Effector memory CD4-positive, alpha-beta T cell (primary cell): ENCODE results near the gene UBXN6.

Experiments
- DNase-seq, 3 donors: peaks; one replicate each; pipeline ENCODE4 v3.0.0-alpha.2; 2020
- H3K27ac ChIP-seq: 2 replicates; pipeline ENCODE4 v1.7.0; 2013; ENCODE audit warnings: mild to moderate bottlenecking, low read length, moderate library complexity; ENCODE audit not compliant: insufficient read depth, poor library complexity, severe bottlenecking
- H3K27me3 ChIP-seq: replicated peaks from 2 replicates; pipeline ENCODE4 v1.7.0; 2013; ENCODE audit warnings: mild to moderate bottlenecking, low read length; ENCODE audit not compliant: insufficient read depth, control insufficient read depth, poor library complexity, severe bottlenecking
- H3K36me3 ChIP-seq: 2 replicates; pipeline ENCODE4 v1.7.0; 2013; ENCODE audit warnings: mild to moderate bottlenecking, low read length, moderate library complexity; ENCODE audit not compliant: control insufficient read depth, insufficient read depth
- H3K4me1 ChIP-seq: 2 replicates; pipeline ENCODE4 v1.7.0; 2013; ENCODE audit warnings: low read length, mild to moderate bottlenecking; ENCODE audit not compliant: control insufficient read depth, insufficient read depth, poor library complexity, severe bottlenecking
- H3K4me3 ChIP-seq: 2 replicates; pipeline ENCODE4 v1.7.0; 2013; ENCODE audit warnings: low read length, low read depth, mild to moderate bottlenecking; ENCODE audit not compliant: insufficient read depth, poor library complexity, severe bottlenecking
- H3K9me3 ChIP-seq: 2 replicates; pipeline ENCODE4 v1.7.0; 2013; ENCODE audit warnings: mild to moderate bottlenecking, low read length, moderate library complexity; ENCODE audit not compliant: control insufficient read depth

UBXN6 gene

DNA sequence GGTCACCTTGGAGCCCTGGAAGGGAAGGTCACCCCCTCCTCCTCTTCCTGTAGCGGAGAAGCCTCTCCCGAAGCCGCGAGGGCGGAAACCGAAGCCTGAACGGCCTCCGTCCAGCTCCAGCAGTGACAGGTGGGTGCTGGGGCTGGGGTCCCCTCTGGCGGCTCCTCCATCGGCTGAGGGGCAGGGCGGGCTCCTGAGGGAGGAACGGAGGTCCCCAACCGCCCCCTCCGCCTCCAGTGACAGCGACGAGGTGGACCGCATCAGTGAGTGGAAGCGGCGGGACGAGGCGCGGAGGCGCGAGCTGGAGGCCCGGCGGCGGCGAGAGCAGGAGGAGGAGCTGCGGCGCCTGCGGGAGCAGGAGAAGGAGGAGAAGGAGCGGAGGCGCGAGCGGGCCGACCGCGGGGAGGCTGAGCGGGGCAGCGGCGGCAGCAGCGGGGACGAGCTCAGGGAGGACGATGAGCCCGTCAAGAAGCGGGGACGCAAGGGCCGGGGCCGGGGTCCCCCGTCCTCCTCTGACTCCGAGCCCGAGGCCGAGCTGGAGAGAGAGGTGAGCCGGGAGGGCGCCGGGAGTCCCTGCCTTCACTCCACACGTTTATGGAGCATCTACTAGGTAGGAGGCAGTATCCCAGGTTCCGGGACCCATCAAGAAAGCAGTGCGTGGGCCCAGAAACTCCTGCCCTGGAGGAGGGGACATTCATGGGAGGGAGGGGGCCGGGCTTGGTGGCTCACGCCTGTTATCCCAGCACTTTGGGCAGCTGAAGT is 36.5 kb upstream of the UBXN6 start:
- H3K9me3 ChIP-seq, result no peaks in the 10 kb centered on the region
- no peak for DNase-seq
- no peak overlapping the region for H3K27ac ChIP-seq
- H3K4me1 ChIP-seq, result no peaks in the 10 kb centered on the region
- no peak overlapping the region for H3K4me3 ChIP-seq
- H3K27me3 ChIP-seq, result no peaks in the 10 kb centered on the region
- peaks cover 61% of the 10 kb centered on the region for H3K36me3 ChIP-seq

DNA sequence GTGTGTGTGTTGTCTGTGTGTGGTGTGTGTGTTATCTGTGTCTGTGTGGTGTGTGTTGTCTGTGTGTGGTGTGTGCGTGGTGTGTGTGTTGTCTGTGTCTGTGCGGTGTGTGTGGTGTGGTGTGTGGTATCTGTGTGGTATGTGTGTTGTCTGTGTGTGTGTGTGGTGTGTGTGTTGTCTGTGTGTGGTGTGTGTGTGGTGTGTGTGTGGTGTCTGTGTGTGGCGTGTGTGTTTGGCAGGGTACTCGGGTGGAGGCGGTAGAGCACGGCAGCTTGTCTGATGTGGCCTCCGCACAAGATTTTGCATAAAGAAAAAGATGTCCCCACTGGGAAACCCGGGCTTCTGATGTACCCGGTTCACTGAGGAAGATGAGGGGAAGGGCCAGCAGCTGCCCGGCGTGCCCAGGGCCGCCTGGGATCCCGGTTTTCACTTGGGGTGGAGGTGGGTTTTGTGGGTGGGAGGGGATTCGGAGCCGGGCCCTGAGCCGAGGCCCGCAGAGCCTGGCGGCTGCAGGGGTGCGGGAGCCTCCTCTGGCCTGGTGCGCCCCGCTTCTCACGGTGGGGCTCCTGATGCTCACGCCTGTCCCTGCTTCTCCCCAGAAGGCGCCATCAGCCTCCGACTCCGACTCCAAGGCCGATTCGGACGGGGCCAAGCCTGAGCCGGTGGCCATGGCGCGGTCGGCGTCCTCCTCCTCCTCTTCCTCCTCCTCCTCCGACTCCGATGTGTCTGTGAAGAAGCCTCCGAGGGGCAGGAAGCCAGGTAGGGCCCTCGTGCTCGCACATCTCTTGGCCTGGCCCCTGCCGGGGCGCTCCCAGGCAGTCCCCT is 35.7 kb upstream of the UBXN6 start:
- no peaks in the 10 kb centered on the region for H3K4me1 ChIP-seq
- H3K36me3 ChIP-seq, result peaks cover 64% of the 10 kb centered on the region
- no peaks in the 10 kb centered on the region for H3K9me3 ChIP-seq
- no peak overlapping the region for H3K27ac ChIP-seq
- H3K27me3 ChIP-seq, result no peaks in the 10 kb centered on the region
- DNase-seq, result no peak
- no peak overlapping the region for H3K4me3 ChIP-seq

DNA sequence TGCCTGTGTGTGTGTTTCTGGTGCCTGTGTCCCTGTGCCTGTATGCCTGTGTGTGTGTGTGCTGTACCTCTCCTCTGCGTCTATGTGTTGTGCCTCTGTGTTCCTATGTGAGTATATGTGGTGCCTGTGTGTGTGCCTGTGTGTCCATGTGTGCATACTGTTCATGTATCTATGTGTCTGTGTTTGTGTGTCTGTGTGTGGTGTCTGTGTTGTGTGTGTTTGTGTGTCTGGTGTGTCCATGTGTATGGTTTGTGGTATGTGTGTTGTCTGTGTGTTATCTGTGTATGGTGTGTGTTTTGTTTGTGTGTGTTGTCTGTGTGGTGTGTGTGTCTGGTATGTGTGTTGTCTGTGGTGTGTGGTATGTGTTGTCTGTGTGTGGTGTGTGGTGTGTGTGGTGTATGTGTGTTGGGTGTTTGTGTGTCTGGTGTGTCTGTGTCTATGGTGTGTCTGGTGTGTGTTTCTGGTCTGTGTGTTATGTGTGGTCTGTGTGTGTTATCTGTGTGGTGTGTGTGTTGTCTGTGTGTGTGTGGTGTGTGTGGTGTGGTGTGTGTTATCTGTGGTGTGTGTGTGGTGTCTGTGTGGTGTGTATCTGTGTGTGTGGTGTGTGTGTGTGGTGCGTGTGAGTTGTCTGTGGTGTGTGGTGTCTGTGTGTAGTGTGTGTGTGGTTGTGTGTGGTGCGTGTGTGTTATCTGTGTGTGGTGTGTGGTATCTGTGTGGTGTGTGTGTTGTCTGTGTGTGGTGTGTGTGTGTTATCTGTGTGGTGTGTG is 34.9 kb upstream of the UBXN6 start:
- H3K27ac ChIP-seq, result no peak overlapping the region
- H3K27me3 ChIP-seq, result no peaks in the 10 kb centered on the region
- H3K4me1 ChIP-seq, result no peaks in the 10 kb centered on the region
- H3K9me3 ChIP-seq, result no peaks in the 10 kb centered on the region
- DNase-seq, result no peak
- peaks cover 59% of the 10 kb centered on the region for H3K36me3 ChIP-seq
- H3K4me3 ChIP-seq, result no peak overlapping the region

DNA sequence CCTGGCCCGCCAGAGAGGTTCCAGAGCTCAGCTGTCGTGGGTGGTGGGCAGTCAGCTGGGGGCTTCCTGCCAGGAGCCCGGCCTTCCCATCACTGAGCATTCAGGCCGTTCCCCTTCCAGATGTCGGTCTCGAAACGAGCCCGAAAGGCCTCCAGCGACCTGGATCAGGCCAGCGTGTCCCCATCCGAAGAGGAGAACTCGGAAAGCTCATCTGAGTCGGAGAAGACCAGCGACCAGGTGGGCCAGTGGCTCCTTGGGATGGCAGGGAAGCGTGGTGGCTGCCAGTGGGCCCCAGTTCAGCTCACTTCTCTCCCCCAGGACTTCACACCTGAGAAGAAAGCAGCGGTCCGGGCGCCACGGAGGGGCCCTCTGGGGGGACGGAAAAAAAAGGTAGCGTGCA is 33.9 kb upstream of the UBXN6 start:
- H3K36me3 ChIP-seq, result peaks cover 58% of the 10 kb centered on the region
- no peak for DNase-seq
- H3K27me3 ChIP-seq, result no peaks in the 10 kb centered on the region
- no peak overlapping the region for H3K27ac ChIP-seq
- H3K9me3 ChIP-seq, result no peaks in the 10 kb centered on the region
- no peaks in the 10 kb centered on the region for H3K4me1 ChIP-seq
- no peak overlapping the region for H3K4me3 ChIP-seq

DNA sequence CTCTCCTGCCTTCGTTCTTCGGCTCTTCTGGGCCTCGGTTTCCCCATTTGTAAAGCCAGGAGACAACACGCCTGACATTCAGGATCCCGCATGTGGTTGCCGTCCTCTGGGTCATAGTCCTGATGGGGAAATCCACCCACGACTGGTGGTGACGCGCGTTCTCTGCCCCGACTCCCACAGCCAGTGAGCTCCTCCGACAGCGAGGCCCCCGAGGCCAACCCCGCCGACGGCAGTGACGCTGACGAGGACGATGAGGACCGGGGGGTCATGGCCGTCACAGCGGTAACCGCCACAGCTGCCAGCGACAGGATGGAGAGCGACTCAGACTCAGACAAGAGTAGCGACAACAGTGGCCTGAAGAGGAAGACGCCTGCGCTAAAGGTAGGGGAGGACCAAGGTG is 30.9 kb upstream of the UBXN6 start:
- Histone ChIP-seq H3K27me3 (no peaks in the 10 kb centered on the region), H3K4me3 (no peak overlapping the region), H3K36me3 (peaks cover 33% of the 10 kb centered on the region), H3K4me1 (no peaks in the 10 kb centered on the region), H3K27ac (no peak overlapping the region), H3K9me3 (no peaks in the 10 kb centered on the region)
- no peak for DNase-seq

DNA sequence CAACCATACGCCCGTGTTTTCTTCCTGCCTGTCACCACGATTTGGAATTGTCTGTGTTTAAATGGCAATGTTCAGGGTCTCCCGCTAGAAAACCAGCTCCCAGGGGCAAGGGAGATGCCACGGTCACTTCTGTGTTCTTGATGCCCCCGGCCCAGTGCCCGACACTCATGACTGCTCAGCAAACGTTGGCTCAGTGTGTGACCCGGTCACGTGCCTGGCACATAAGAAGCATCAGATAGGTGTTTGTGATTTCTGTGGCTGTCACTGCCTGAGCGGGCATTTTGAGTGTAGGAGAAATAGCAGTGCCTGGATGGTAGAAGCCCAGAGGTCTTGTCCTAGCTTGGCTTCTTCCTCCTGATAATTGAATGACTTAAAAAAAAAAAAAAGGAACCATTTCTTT is 30.0 kb upstream of the UBXN6 start:
- Histone ChIP-seq H3K4me1 (no peaks in the 10 kb centered on the region), H3K27me3 (no peaks in the 10 kb centered on the region), H3K27ac (no peak overlapping the region), H3K36me3 (peaks cover 32% of the 10 kb centered on the region), H3K9me3 (no peaks in the 10 kb centered on the region), H3K4me3 (no peak overlapping the region)
- no peak for DNase-seq

DNA sequence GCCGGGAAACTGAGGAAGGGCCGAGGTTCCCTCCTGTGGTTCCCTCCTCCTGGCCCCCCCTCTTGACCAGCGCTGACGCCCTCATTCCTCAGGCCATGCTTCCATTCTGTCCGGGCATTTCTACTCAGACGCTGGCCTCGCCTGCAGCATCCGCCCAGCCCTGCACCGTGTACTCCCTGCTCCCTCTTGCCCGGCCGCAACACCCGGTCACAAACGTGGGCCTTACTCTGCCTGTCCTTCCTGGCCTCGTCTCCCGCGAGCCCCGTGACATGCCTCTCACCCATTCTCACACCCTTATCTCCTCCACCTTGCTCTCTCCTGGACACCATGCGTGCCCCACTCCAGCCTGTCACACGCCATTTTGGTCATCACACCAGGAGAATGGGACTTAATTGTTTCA is 25.8 kb upstream of the UBXN6 start:
- DNase-seq, result no peak
- no peaks in the 10 kb centered on the region for H3K9me3 ChIP-seq
- peaks cover 9% of the 10 kb centered on the region for H3K36me3 ChIP-seq

DNA sequence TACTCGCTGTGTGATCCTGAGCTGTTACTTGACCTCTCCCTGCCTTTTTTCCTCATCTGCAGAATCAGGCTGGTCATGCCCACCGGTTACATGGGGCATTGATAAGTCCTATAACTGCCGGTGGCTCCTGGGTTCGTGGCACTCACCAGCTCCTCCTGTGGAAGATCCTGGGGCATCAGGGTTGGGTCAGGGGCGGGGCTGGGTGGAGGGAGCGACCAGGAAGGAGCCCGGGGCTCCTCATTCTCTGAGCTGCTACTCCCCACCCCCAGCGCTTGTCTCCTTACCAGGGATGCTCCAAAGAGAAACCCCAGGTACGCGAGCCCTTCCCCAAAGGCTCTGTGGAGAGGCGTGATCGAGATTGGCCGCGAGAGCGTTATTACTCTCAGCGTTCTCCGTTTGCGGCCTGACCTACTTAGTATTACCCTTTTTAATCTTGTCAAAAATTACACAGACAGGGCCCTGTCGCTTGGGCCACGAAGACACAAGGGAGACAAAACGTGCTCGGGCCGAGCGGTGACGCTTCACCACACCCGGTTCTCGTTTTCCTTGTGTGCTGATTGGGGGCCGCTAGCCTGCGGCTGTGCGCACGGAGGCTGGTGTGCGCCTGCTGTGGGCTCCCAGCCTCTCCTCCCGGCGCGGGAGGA is 25.2 kb upstream of the UBXN6 start:
- Histone ChIP-seq H3K4me1 (no peaks in the 10 kb centered on the region), H3K36me3 (peaks cover 6% of the 10 kb centered on the region), H3K27ac (no peak overlapping the region), H3K9me3 (no peaks in the 10 kb centered on the region), H3K4me3 (no peak overlapping the region), H3K27me3 (no peaks in the 10 kb centered on the region)
- no peak for DNase-seq

More for the DNA sequence above, 25.8 kb upstream of the UBXN6 start:
- no peak overlapping the region for H3K27ac ChIP-seq
- no peaks in the 10 kb centered on the region for H3K4me1 ChIP-seq
- H3K4me3 ChIP-seq, result no peak overlapping the region
- H3K27me3 ChIP-seq, result no peaks in the 10 kb centered on the region

DNA sequence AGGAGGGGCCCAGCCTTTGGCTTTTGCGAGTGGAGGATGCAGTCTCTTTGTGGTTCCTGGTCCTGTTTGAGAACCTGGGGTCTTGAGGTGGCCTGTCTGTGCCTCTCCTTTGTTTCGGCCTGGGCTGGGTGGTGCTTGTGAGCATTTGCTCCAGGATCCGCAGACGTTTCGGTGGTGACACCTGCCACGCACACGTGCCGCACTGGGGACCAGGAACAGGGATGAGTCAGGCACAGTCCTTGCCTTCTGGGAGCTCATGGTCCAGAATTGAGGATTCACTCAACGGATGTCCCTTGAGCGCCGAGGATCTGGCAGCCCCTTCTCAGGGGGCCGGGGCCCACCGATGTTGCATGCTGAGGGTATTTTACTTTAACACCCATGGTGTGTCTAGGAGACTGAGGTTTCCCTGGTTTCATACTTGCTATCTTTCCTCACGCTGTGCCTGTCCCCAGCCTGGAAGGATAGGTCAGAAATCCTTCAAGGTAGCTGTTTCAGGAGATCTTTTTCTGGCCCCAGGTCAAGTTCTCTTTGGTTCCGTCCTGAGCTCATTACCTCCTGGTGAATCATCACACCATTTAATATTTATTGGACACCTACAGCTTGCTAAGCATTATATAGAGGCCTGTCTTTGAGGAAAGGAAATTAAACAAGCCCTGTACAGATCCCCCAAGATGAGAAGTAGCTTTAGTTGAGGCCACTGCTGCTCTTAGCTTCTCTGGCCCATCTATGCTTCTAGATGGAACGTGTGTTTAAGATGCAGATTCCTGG is 19.6 kb upstream of the UBXN6 start:
- Histone ChIP-seq H3K4me1 (peaks cover 21% of the 10 kb centered on the region), H3K4me3 (no peak overlapping the region), H3K27ac (no peak overlapping the region), H3K9me3 (no peaks in the 10 kb centered on the region), H3K36me3 (peaks cover 18% of the 10 kb centered on the region), H3K27me3 (no peaks in the 10 kb centered on the region)
- DNase-seq, result no peak
